Measurements from ENCODE around the gene NT5C. TPM values are rescaled to one million over a fixed set of nuclear protein-coding genes. Genes with fewer than 3 reads are reported as not detected.

The NT5C gene
- total RNA-seq, 1 experiment from 2014 or later = 116 TPM

GRCh38 chr17:75152523-75152921 is 21.0 kb upstream of the NT5C start:
- DNase-seq (peak; percentile 19), ATAC-seq (no peak)
- peak overlapping the region; percentile 36 for H3K27ac ChIP-seq (ENCODE audit: low read length)
- H3K9me3 ChIP-seq (ENCODE audit: low read length) = no peaks in the 10 kb centered on the region
- H3K79me2 ChIP-seq (ENCODE audit: low read length) = peaks cover 81% of the 10 kb centered on the region
- intact Hi-C loops (cut with micrococcal nuclease) = no loop called here
- no peaks in the 10 kb centered on the region for H3K27me3 ChIP-seq (ENCODE audit: low read length)
- H3K4me2 ChIP-seq (ENCODE audit: low read length) = peak overlapping the region; percentile 95
- ChIA-PET CTCF (no interaction called here), POLR2A (ENCODE audit: unreplicated experiment) (interaction anchor here (0.8 kb wide), 1 partner anchor 140 kb away, joined by 5 read pairs; no protein-coding TSS in a partner anchor)
- H3F3A ChIP-seq (ENCODE audit: low read length, unreplicated experiment) = no peaks in the 10 kb centered on the region
- no TSS peak for BruUV-seq (replicated peaks)
- peaks cover 57% of the 10 kb centered on the region for H4K20me1 ChIP-seq (ENCODE audit: low read length)
- peaks cover 30% of the 10 kb centered on the region for H3K4me1 ChIP-seq (ENCODE audit: insufficient read depth, low read length)
- no peak overlapping the region for H2AFZ ChIP-seq (ENCODE audit: low read length)
- H3K9ac ChIP-seq (ENCODE audit: low read length) = peak overlapping the region; percentile 87
- peak overlapping the region; percentile 82 for H3K4me3 ChIP-seq (ENCODE audit: low read length)
- peaks cover 21% of the 10 kb centered on the region for H3K36me3 ChIP-seq (ENCODE audit: low read depth, low read length)
- TF ChIP-seq CTCF (conservative IDR thresholded peaks at IDR 0.05; ENCODE audit: low read depth, low read length) (no peak), EZH2phosphoT487 (IDR thresholded peaks at IDR 0.05; ENCODE audit: borderline replicate concordance, low read length) (no peak), EZH2 (IDR thresholded peaks at IDR 0.05; ENCODE audit: low read length, unreplicated experiment) (no peak)
- no peaks in the 10 kb centered on the region for H3K9me2 ChIP-seq (replicated peaks; ENCODE audit: low read length)

DNA sequence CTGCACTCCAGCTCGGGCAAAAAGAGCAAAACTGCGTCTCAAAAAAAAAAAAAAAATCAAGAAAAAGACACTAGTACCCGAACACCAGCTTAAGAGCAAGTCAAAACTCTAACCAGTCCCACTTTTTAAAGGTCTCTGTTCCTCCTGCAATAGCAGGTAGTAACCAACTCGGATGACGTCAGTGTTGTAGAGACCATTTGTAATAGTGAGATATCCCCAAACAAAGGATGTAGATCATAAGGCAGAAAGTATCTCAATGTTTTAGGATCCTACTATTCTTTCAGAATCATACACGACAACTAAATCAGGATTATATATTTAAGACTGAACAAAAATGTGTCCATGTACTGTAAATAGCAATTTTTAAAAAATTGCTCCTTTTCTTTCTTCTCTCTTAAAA is 20.4 kb upstream of the NT5C start:
- no peak for ATAC-seq
- H3K27ac ChIP-seq (ENCODE audit: low read length) = no peak overlapping the region
- H3K79me2 ChIP-seq (ENCODE audit: low read length) = peaks cover 81% of the 10 kb centered on the region
- no peak overlapping the region for H2AFZ ChIP-seq (ENCODE audit: low read length)
- H3K4me3 ChIP-seq (ENCODE audit: low read length) = peak overlapping the region; percentile 82
- peaks cover 24% of the 10 kb centered on the region for H3K4me1 ChIP-seq (ENCODE audit: insufficient read depth, low read length)
- no peaks in the 10 kb centered on the region for H3K9me3 ChIP-seq (ENCODE audit: low read length)
- ChIA-PET CTCF (interaction anchor here (0.6 kb wide), 1 partner anchor 38 kb away, joined by 3 read pairs; no protein-coding TSS in a partner anchor), POLR2A (ENCODE audit: unreplicated experiment) (no interaction called here)
- intact Hi-C loops (cut with micrococcal nuclease) = no loop called here
- peak; percentile 63 for DNase-seq
- no peaks in the 10 kb centered on the region for H3K27me3 ChIP-seq (ENCODE audit: low read length)
- H3F3A ChIP-seq (ENCODE audit: low read length, unreplicated experiment) = no peaks in the 10 kb centered on the region
- H3K36me3 ChIP-seq (ENCODE audit: low read depth, low read length) = peaks cover 21% of the 10 kb centered on the region
- no peak for TF ChIP-seq EZH2 (IDR thresholded peaks at IDR 0.05; ENCODE audit: low read length, unreplicated experiment)
- TF ChIP-seq EZH2phosphoT487 (IDR thresholded peaks at IDR 0.05; ENCODE audit: borderline replicate concordance, low read length) = no peak
- no peak for TF ChIP-seq CTCF (conservative IDR thresholded peaks at IDR 0.05; ENCODE audit: low read depth, low read length)
- H3K9ac ChIP-seq (ENCODE audit: low read length) = peak overlapping the region; percentile 87
- peak overlapping the region; percentile 95 for H3K4me2 ChIP-seq (ENCODE audit: low read length)
- no peaks in the 10 kb centered on the region for H3K9me2 ChIP-seq (replicated peaks; ENCODE audit: low read length)
- BruUV-seq (replicated peaks) = no TSS peak
- H4K20me1 ChIP-seq (ENCODE audit: low read length) = peaks cover 63% of the 10 kb centered on the region

DNA sequence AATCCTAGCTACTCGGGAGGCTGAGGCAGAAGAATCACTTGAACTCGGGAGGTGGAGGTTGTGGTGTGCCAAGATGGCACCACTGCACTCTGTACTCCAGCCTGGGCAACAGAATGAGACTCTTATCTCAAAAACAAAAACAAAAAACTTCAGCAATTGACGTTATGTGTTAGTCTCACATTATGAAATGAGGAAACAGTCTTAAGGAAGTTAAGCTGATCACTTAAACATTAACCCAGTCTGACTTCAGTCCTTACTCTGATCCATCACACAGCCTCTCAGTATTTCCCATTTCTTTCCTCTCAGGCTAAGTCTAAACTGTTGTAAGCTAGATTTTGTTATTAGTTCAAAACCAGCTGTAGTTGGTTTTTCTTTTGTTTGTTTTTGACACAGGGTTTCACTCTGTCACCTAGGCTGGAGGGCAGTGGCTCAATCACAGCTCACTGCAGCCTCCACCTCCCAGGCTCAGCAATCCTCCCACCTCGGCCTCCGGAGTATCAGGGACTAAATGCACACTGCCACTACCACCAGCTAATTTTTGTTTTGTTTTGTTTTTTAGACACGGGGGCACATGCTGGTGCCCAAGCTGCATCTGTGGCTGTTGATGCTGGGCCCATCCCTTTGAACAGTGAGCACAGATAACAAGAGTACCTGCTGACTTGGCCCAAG is 16.5 kb upstream of the NT5C start:
- Histone ChIP-seq H3K4me1 (ENCODE audit: insufficient read depth, low read length) (peaks cover 14% of the 10 kb centered on the region; the same call in 1 of the 2 replicates), H3F3A (ENCODE audit: low read length, unreplicated experiment) (peaks cover 3% of the 10 kb centered on the region), H3K9ac (ENCODE audit: low read length) (no peak overlapping the region), H3K27me3 (ENCODE audit: low read length) (no peaks in the 10 kb centered on the region), H4K20me1 (ENCODE audit: low read length) (peaks cover 67% of the 10 kb centered on the region), H3K4me2 (ENCODE audit: low read length) (no peak overlapping the region), H3K36me3 (ENCODE audit: low read depth, low read length) (peaks cover 56% of the 10 kb centered on the region), H3K9me2 (replicated peaks; ENCODE audit: low read length) (no peaks in the 10 kb centered on the region), H2AFZ (ENCODE audit: low read length) (no peak overlapping the region), H3K27ac (ENCODE audit: low read length) (no peak overlapping the region), H3K9me3 (ENCODE audit: low read length) (no peaks in the 10 kb centered on the region), H3K4me3 (ENCODE audit: low read length) (no peak overlapping the region), H3K79me2 (ENCODE audit: low read length) (peaks cover 95% of the 10 kb centered on the region)
- ATAC-seq (no peak), DNase-seq (no peak)
- no TSS peak for BruUV-seq (replicated peaks)
- ChIA-PET CTCF (no interaction called here), POLR2A (ENCODE audit: unreplicated experiment) (interaction anchor here (0.7 kb wide), 1 partner anchor 30 kb away, joined by 4 read pairs; no protein-coding TSS in a partner anchor)
- no peak for TF ChIP-seq EZH2phosphoT487 (IDR thresholded peaks at IDR 0.05; ENCODE audit: borderline replicate concordance, low read length)
- TF ChIP-seq CTCF (conservative IDR thresholded peaks at IDR 0.05; ENCODE audit: low read depth, low read length) = no peak
- TF ChIP-seq EZH2 (IDR thresholded peaks at IDR 0.05; ENCODE audit: low read length, unreplicated experiment) = no peak
- intact Hi-C loops (cut with micrococcal nuclease) = no loop called here

Measured in PC-3 (cell line).